Measurements from ENCODE around the gene KCNK15. TPM values are rescaled to one million over a fixed set of nuclear protein-coding genes. Genes with fewer than 3 reads are reported as not detected.

Gene KCNK15
- total and polyA plus RNA-seq, 4 donors = 0.08 to 0.11 (median 0.08) TPM; not detected in 1

- H3K27ac ChIP-seq (ENCODE audit: low read depth in 1 of 2, low read length in 2 of 2) = no peak overlapping the region
- no peak for DNase-seq (ENCODE audit: low spot score)
- no peaks in the 10 kb centered on the region for H3K4me1 ChIP-seq (ENCODE audit: control insufficient read depth in 4 of 4, insufficient read depth in 4 of 4, low read length in 3 of 4)
- no peaks in the 10 kb centered on the region for H3K36me3 ChIP-seq (ENCODE audit: control insufficient read depth in 4 of 4, insufficient read depth in 3 of 4, low read depth in 1 of 4, low read length in 3 of 4)
- no peak overlapping the region for H3K4me3 ChIP-seq (ENCODE audit: low read depth in 1 of 3, low read length in 3 of 3)
- TF ChIP-seq SP1 (IDR thresholded peaks at IDR 0.05) (no peak), NR2F2 (IDR thresholded peaks at IDR 0.05) (no peak), REST (IDR thresholded peaks at IDR 0.05) (no peak), FOXA1 (IDR thresholded peaks at IDR 0.05) (no peak), YY1 (IDR thresholded peaks at IDR 0.05) (no peak), HNF4G (IDR thresholded peaks at IDR 0.05) (no peak), GABPA (IDR thresholded peaks at IDR 0.05 in 1 of 2, conservative IDR thresholded peaks at IDR 0.05 in 1 of 2) (no peak), MAX (IDR thresholded peaks at IDR 0.05) (no peak), ZBTB33 (IDR thresholded peaks at IDR 0.05) (no peak), RXRA (IDR thresholded peaks at IDR 0.05) (no peak), ATF3 (IDR thresholded peaks at IDR 0.05) (no peak), RAD21 (IDR thresholded peaks at IDR 0.05) (no peak), CTCF (IDR thresholded peaks at IDR 0.05; ENCODE audit: low read depth, low read length, missing input control) (no peak), FOXA2 (IDR thresholded peaks at IDR 0.05) (no peak), HNF4A (conservative IDR thresholded peaks at IDR 0.05) (no peak), EGR1 (IDR thresholded peaks at IDR 0.05; ENCODE audit: low read depth in 2 of 2) (no peak), JUND (IDR thresholded peaks at IDR 0.05) (no peak), TAF1 (conservative IDR thresholded peaks at IDR 0.05) (no peak)
- no peak overlapping the region for H3K9ac ChIP-seq (ENCODE audit: low read depth in 1 of 2, low read length in 2 of 2)
- no peaks in the 10 kb centered on the region for H3K9me3 ChIP-seq (ENCODE audit: control insufficient read depth in 4 of 4, low read length in 3 of 4)
- peaks cover 0 to 2% (median under 1%) of the 10 kb centered on the region in 4 donors for H3K27me3 ChIP-seq (ENCODE audit: control insufficient read depth in 4 of 4, insufficient read depth in 4 of 4, low read length in 3 of 4)
- 80% methylated on average over 8 of the region's 8 CpGs for WGBS
Observed at GRCh38 chr20:44771172-44771535, 25.5 kb downstream of the KCNK15 start.
